Heart left ventricle (tissue), 13 donors: ENCODE results near the gene HOMEZ.

ENCODE experiments used
- POLR2A ChIP-seq, 2 donors: fragments of 450-650 bp; IDR thresholded peaks; one replicate each; pipeline ENCODE4 v1.6.1; 2017; ENCODE audit warnings: antibody characterized with exemption in 2 of 2, mild to moderate bottlenecking in 2 of 2, moderate library complexity in 2 of 2
- TF ChIP-seq, protein P1 (sequence below), 12 donors: fragments of 200-600 bp; sonication (generic) in 4 of 12; IDR thresholded peaks; one replicate each; pipeline versions ENCODE4 v1.5.0 to v1.8.0; 2018 to 2022; ENCODE audit warnings: antibody characterized with exemption in 12 of 12, mild to moderate bottlenecking in 5 of 12
- donor health status: ischemic (EF 13 %, LVEDD 7.1; RV severe dilation, severe dysfunction).
- donor health status: DM: no; HTN: yes; CAD: no.
- donor health status: DM: no; HTN: no; CAD: no.
- donor health status: ischemic (EF 25% LVEDD 6.9; RV normal size, moderate dysfunction).
- donor health status: ischemic (EF 25% LVEDD 5.7; RV mildly dilated, moderate dysfunction).
- donor health status: ischemic (EF 35%, LVEDD 5.7; RV mildly dilated, moderate dysfunction).
- donor health status: nonischemic (EF 11% LVEDD 7.7; RV severe dilation, severe dysfunction).
- donor health status: DM: yes; HTN: yes; CAD: no.
- donor health status: PGD.
- donor health status: ischemic (EF 29% LVEDD 5.4; RV normal size, mild dysfunction).
- donor health status: nonischemic (EF 23%, LVEDD 6.1; RV moderate dilation, normal function).

DNA sequence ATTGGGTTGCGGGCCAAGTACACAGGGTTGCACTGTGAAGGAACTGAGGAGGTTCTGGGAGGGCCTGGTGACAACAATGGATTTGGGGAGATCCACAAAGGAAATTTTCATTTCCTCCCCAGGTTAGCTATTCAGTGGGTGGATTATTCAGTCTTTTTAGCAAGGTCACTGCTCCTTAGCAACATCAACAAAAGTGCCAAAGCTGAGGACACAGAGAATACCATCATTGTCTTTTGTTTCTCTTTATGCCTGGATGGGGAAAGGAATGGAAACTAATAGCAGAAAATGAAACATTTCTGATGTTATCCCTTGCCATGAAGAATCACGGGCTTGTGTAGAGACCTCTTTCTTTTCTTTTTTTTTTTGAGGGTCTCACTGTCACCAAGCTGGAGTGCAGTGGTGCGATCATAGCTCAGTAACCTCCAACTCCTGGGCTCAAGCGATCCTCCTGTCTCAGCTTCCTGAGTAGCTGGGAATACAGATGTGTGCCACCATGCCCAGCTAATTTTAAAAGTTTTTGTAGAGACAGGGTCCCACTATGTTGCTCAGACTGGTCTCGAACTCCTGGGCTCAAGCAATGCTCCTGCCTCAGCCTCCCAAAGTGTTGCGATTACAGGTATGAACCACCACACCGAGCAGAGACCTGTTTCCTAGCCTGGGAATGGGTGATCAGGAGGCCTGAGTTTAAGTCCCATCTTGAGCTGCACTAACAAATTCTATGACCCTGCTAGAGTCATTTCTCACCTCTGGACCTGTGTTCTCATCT, 10.3 kb upstream of the HOMEZ start:
- TF ChIP-seq, protein P1, sequence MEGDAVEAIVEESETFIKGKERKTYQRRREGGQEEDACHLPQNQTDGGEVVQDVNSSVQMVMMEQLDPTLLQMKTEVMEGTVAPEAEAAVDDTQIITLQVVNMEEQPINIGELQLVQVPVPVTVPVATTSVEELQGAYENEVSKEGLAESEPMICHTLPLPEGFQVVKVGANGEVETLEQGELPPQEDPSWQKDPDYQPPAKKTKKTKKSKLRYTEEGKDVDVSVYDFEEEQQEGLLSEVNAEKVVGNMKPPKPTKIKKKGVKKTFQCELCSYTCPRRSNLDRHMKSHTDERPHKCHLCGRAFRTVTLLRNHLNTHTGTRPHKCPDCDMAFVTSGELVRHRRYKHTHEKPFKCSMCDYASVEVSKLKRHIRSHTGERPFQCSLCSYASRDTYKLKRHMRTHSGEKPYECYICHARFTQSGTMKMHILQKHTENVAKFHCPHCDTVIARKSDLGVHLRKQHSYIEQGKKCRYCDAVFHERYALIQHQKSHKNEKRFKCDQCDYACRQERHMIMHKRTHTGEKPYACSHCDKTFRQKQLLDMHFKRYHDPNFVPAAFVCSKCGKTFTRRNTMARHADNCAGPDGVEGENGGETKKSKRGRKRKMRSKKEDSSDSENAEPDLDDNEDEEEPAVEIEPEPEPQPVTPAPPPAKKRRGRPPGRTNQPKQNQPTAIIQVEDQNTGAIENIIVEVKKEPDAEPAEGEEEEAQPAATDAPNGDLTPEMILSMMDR (IDR thresholded peaks at IDR 0.05): no peak
- TF ChIP-seq POLR2A (IDR thresholded peaks at IDR 0.05): no peak
